GM06990 (cell line): ENCODE data around the gene NEK1.
"Not testable (repeated sequence)": the region's sequence is repeated elsewhere in the genome, so short reads cannot be mapped to it uniquely, and the experiment has no call there.

ENCODE experiments used
- DNase-seq: peaks from one replicate; pipeline ENCODE4 v3.0.0-alpha.2; 2011; ENCODE audit not compliant: insufficient read length; ENCODE audit errors: extremely low read depth
- H3K27me3 ChIP-seq: replicated peaks from 2 replicates; pipeline ENCODE4 v1.6.0; 2011; ENCODE audit warnings: low read length; ENCODE audit not compliant: control insufficient read depth, insufficient read depth
- H3K36me3 ChIP-seq: 2 replicates; pipeline ENCODE4 v1.5.1; 2011; ENCODE audit warnings: low read length; ENCODE audit not compliant: control insufficient read depth, insufficient read depth
- H3K4me3 ChIP-seq: replicated peaks from 2 replicates; pipeline ENCODE4 v1.5.1; 2011; ENCODE audit warnings: low read depth, mild to moderate bottlenecking, control low read depth, low read length
- TF ChIP-seq, protein P1 (sequence below): IDR thresholded peaks from 2 replicates; pipeline ENCODE4 v1.5.1; 2011; ENCODE audit warnings: low read length, control low read depth, mild to moderate bottlenecking, inconsistent platforms; ENCODE audit not compliant: insufficient read depth, poor library complexity, severe bottlenecking

Gene NEK1

DNA sequence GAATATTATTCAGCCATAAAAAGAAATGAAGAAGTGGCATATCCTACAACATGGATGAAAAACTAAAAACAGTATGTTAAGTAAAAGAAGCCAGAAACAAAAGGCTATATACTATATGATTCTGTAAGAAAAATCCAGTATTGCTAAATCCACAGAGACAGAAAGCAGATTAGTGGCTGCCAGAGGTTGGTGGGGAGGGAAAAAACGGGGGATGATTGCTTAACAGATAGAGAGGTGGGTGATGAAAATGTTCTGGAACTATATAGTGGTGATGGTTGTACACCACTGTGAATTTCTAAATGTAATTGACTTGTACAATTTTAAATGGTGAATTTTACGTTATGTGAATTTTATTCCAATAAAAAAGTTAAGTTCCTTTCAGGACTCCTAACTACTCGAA, 184.0 kb downstream of the NEK1 start:
- no peaks in the 10 kb centered on the region; the same call in 1 of the 2 replicates for H3K36me3 ChIP-seq
- H3K27me3 ChIP-seq: no peaks in the 10 kb centered on the region
- H3K4me3 ChIP-seq: no peak overlapping the region
- TF ChIP-seq, protein P1, sequence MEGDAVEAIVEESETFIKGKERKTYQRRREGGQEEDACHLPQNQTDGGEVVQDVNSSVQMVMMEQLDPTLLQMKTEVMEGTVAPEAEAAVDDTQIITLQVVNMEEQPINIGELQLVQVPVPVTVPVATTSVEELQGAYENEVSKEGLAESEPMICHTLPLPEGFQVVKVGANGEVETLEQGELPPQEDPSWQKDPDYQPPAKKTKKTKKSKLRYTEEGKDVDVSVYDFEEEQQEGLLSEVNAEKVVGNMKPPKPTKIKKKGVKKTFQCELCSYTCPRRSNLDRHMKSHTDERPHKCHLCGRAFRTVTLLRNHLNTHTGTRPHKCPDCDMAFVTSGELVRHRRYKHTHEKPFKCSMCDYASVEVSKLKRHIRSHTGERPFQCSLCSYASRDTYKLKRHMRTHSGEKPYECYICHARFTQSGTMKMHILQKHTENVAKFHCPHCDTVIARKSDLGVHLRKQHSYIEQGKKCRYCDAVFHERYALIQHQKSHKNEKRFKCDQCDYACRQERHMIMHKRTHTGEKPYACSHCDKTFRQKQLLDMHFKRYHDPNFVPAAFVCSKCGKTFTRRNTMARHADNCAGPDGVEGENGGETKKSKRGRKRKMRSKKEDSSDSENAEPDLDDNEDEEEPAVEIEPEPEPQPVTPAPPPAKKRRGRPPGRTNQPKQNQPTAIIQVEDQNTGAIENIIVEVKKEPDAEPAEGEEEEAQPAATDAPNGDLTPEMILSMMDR: no peak
- no peak for DNase-seq

GRCh38 chr4:169427727-169428126, 184.7 kb downstream of the NEK1 start:
- not testable (repeated sequence) for H3K27me3 ChIP-seq, DNase-seq, H3K36me3 ChIP-seq, H3K4me3 ChIP-seq

- TF ChIP-seq, protein P1: no peak
- no peak for DNase-seq
Measured at GRCh38 chr4:169420291-169420690, 192.1 kb downstream of the NEK1 start.

GRCh38 chr4:169418846-169419245, 193.5 kb downstream of the NEK1 start:
- no peaks in the 10 kb centered on the region for H3K27me3 ChIP-seq
- H3K4me3 ChIP-seq: no peak overlapping the region
- TF ChIP-seq, protein P1: no peak
- no peak for DNase-seq
- H3K36me3 ChIP-seq: no peaks in the 10 kb centered on the region

More at GRCh38 chr4:169420291-169420690, 192.1 kb downstream of the NEK1 start:
- H3K36me3 ChIP-seq: no peaks in the 10 kb centered on the region; the same call in 1 of the 2 replicates
- H3K27me3 ChIP-seq: no peaks in the 10 kb centered on the region
- no peak overlapping the region for H3K4me3 ChIP-seq

GRCh38 chr4:169417629-169418282, 194.6 kb downstream of the NEK1 start:
- H3K27me3 ChIP-seq: no peaks in the 10 kb centered on the region
- H3K36me3 ChIP-seq: no peaks in the 10 kb centered on the region
- no peak overlapping the region for H3K4me3 ChIP-seq
- no peak for DNase-seq
- TF ChIP-seq, protein P1: no peak

DNA sequence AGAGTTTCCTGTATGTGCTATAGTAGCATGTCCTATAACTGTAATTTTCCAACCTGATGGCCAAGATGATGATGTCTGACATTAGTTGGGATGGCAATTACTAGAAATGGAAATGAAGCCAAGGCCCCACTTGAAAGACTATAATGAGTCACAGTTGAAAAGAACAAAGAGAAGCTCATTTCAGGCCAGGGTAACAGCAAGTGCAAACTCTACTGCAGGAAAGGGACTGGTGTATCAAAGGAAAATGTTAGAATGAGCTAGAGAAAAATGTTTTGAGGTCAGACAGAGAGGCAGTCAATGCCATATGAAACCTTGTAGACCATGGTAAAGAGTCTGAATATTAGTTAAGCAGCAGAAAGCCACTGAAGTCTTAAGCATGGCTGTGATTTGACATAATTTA, 195.4 kb downstream of the NEK1 start:
- DNase-seq: peak; percentile 42
- Histone ChIP-seq H3K36me3 (no peaks in the 10 kb centered on the region), H3K27me3 (no peaks in the 10 kb centered on the region), H3K4me3 (no peak overlapping the region)
- TF ChIP-seq, protein P1: no peak
